Globus pallidus (tissue), 1 donor: ENCODE results near the gene FCF1.

Source experiments
- DNase-seq: peaks from one replicate; pipeline ENCODE4 v3.0.0-alpha.2; 2015; ENCODE audit warnings: low spot score

The FCF1 gene

GRCh38 chr14:74712499-74713394, at the start of gene FCF1, which contains the start of gene AREL1:
Gene FCF1 (plus strand): TSS chr14:74713144. CDS start chr14:74713198, 54 bp downstream.
Gene AREL1 (minus strand): TSS chr14:74713080. CDS start chr14:74685615, 27,465 bp downstream.
- peak; percentile 86 for DNase-seq

GRCh38 chr14:74663884-74664283, 49.1 kb upstream of the FCF1 start:
- no peak for DNase-seq

- DNase-seq = no peak
Measured at GRCh38 chr14:74664717-74665116, 48.2 kb upstream of the FCF1 start.

- DNase-seq = no peak
Measured at GRCh38 chr14:74667758-74668157, 45.2 kb upstream of the FCF1 start.

GRCh38 chr14:74669256-74669655, 43.7 kb upstream of the FCF1 start:
- no peak for DNase-seq

GRCh38 chr14:74669846-74670245, 43.1 kb upstream of the FCF1 start:
- DNase-seq = no peak

- DNase-seq = no peak
Measured at GRCh38 chr14:74670726-74671411, 42.1 kb upstream of the FCF1 start.

GRCh38 chr14:74671789-74672188, 41.2 kb upstream of the FCF1 start:
- DNase-seq = no peak

GRCh38 chr14:74673768-74674167, 39.2 kb upstream of the FCF1 start:
- DNase-seq = no peak

- no peak for DNase-seq
Measured at GRCh38 chr14:74675219-74675618, 37.7 kb upstream of the FCF1 start.

GRCh38 chr14:74682169-74682952, 30.6 kb upstream of the FCF1 start:
- peak; percentile 86 for DNase-seq

- no peak for DNase-seq
Measured at GRCh38 chr14:74683406-74683805, 29.5 kb upstream of the FCF1 start.

- no peak for DNase-seq
Measured at GRCh38 chr14:74684434-74684833, 28.5 kb upstream of the FCF1 start.

GRCh38 chr14:74685056-74685455, 27.9 kb upstream of the FCF1 start:
- DNase-seq = no peak

GRCh38 chr14:74685921-74686678, 26.8 kb upstream of the FCF1 start:
- no peak for DNase-seq

- DNase-seq = no peak
Measured at GRCh38 chr14:74691456-74691855, 21.5 kb upstream of the FCF1 start.

GRCh38 chr14:74693191-74693590, 19.8 kb upstream of the FCF1 start:
- DNase-seq = no peak

- DNase-seq = no peak
Measured at GRCh38 chr14:74695406-74695805, 17.5 kb upstream of the FCF1 start.

- no peak for DNase-seq
Measured at GRCh38 chr14:74697011-74697410, 15.9 kb upstream of the FCF1 start.

- DNase-seq = no peak
Measured at GRCh38 chr14:74697543-74697942, 15.4 kb upstream of the FCF1 start.

GRCh38 chr14:74697976-74698375, 15.0 kb upstream of the FCF1 start:
- no peak for DNase-seq

- no peak for DNase-seq
Measured at GRCh38 chr14:74698465-74698864, 14.5 kb upstream of the FCF1 start.
